HG03571 (cell line): ENCODE measurements around the gene MYO3B.

Experiments used
- ATAC-seq: cut with Tn5 transposase; IDR thresholded peaks from one replicate; pipeline ENCODE4 v1.9.1; 2021; ENCODE audit not compliant: unreplicated experiment

The MYO3B gene

GRCh38 chr2:170292415-170292814 is 114.5 kb downstream of the MYO3B start:
- no peak for ATAC-seq

GRCh38 chr2:170297496-170297895 is 119.5 kb downstream of the MYO3B start:
- ATAC-seq, result no peak

- no peak for ATAC-seq
Observed at GRCh38 chr2:170298115-170298514, 120.2 kb downstream of the MYO3B start.

- no peak for ATAC-seq
Observed at GRCh38 chr2:170298861-170299429, 121.0 kb downstream of the MYO3B start.

- no peak for ATAC-seq
Observed at GRCh38 chr2:170300993-170301392, 123.0 kb downstream of the MYO3B start.

GRCh38 chr2:170301626-170302025 is 123.7 kb downstream of the MYO3B start:
- no peak for ATAC-seq

GRCh38 chr2:170305711-170306110 is 127.8 kb downstream of the MYO3B start:
- ATAC-seq, result no peak

GRCh38 chr2:170306293-170306873 is 128.4 kb downstream of the MYO3B start:
- ATAC-seq, result no peak

- no peak for ATAC-seq
Observed at GRCh38 chr2:170307052-170307451, 129.1 kb downstream of the MYO3B start.

- no peak for ATAC-seq
Observed at GRCh38 chr2:170307555-170308351, 129.8 kb downstream of the MYO3B start.

- no peak for ATAC-seq
Observed at GRCh38 chr2:170310876-170311502, 133.0 kb downstream of the MYO3B start.

- no peak for ATAC-seq
Observed at GRCh38 chr2:170313347-170313991, 135.5 kb downstream of the MYO3B start.

- ATAC-seq, result no peak
Observed at GRCh38 chr2:170313992-170314348, 136.0 kb downstream of the MYO3B start.

GRCh38 chr2:170314744-170315447 is 136.9 kb downstream of the MYO3B start:
- ATAC-seq, result no peak

- no peak for ATAC-seq
Observed at GRCh38 chr2:170320948-170321347, 143.0 kb downstream of the MYO3B start.

- ATAC-seq, result no peak
Observed at GRCh38 chr2:170321526-170321925, 143.6 kb downstream of the MYO3B start.

- ATAC-seq, result no peak
Observed at GRCh38 chr2:170322140-170322766, 144.3 kb downstream of the MYO3B start.

GRCh38 chr2:170323743-170324142 is 145.8 kb downstream of the MYO3B start:
- no peak for ATAC-seq

GRCh38 chr2:170324640-170325046 is 146.7 kb downstream of the MYO3B start:
- no peak for ATAC-seq

- ATAC-seq, result no peak
Observed at GRCh38 chr2:170330881-170331280, 152.9 kb downstream of the MYO3B start.
